Astrocyte (in vitro differentiated cells and primary cell): ENCODE results near the gene WARS2. TPM values are rescaled to one million over a fixed set of nuclear protein-coding genes. Genes with fewer than 3 reads are reported as not detected.

Experiments
- DNase-seq: peaks from one replicate; pipeline ENCODE4 v3.0.0-alpha.2; 2010; ENCODE audit warnings: low read depth
- FAIRE-seq: peaks from 2 replicates; lab custom pipeline; 2011; peaks lifted over from hg19 to GRCh38; lab: Jason Lieb, UNC
- H2AFZ ChIP-seq: 2 replicates; pipeline ENCODE4 v1.6.0; 2012; ENCODE audit warnings: low read depth, low read length, inconsistent platforms
- H3K27ac ChIP-seq: 2 replicates; pipeline ENCODE4 v1.5.1; 2011; ENCODE audit warnings: low read depth, low read length, inconsistent platforms
- H3K27me3 ChIP-seq: 2 replicates; pipeline ENCODE4 v1.6.0; 2011; ENCODE audit warnings: low read length, inconsistent platforms; ENCODE audit not compliant: insufficient read depth
- H3K36me3 ChIP-seq: 2 replicates; pipeline ENCODE4 v1.5.1; 2011; ENCODE audit warnings: low read length, inconsistent platforms; ENCODE audit not compliant: insufficient read depth
- H3K4me1 ChIP-seq: 2 replicates; pipeline ENCODE4 v1.5.1; 2011; ENCODE audit warnings: low read length, inconsistent platforms; ENCODE audit not compliant: insufficient read depth
- H3K4me2 ChIP-seq: 2 replicates; pipeline ENCODE4 v1.6.0; 2012; ENCODE audit warnings: low read length, inconsistent platforms
- H3K4me3 ChIP-seq: 2 replicates; pipeline ENCODE4 v1.5.1; 2011; ENCODE audit warnings: low read depth, mild to moderate bottlenecking, low read length, inconsistent platforms; ENCODE audit not compliant: insufficient read depth
- H3K79me2 ChIP-seq: 2 replicates; pipeline ENCODE4 v1.6.0; 2012; ENCODE audit warnings: mild to moderate bottlenecking, low read length, inconsistent platforms; ENCODE audit not compliant: insufficient read depth
- H3K9ac ChIP-seq: 2 replicates; pipeline ENCODE4 v1.6.0; 2012; ENCODE audit warnings: mild to moderate bottlenecking, low read length, inconsistent platforms
- H3K9me3 ChIP-seq: 2 replicates; pipeline ENCODE4 v1.5.1; 2012; ENCODE audit warnings: low read depth, mild to moderate bottlenecking, low read length, inconsistent platforms; ENCODE audit not compliant: insufficient read depth
- H4K20me1 ChIP-seq: 2 replicates; pipeline ENCODE4 v1.6.0; 2012; ENCODE audit warnings: low read length, inconsistent platforms; ENCODE audit not compliant: insufficient read depth
- H3K27ac Mint-ChIP-seq: one replicate; pipeline ENCODE4 v1.8.0; 2021; ENCODE audit warnings: mild to moderate bottlenecking, mixed read lengths; ENCODE audit not compliant: unreplicated experiment
- H3K27me3 Mint-ChIP-seq: one replicate; pipeline ENCODE4 v1.8.0; 2021; ENCODE audit warnings: low read depth, mixed read lengths; ENCODE audit not compliant: unreplicated experiment
- H3K36me3 Mint-ChIP-seq: one replicate; pipeline ENCODE4 v1.8.0; 2021; ENCODE audit warnings: low read depth, mixed read lengths; ENCODE audit not compliant: unreplicated experiment
- H3K4me1 Mint-ChIP-seq: one replicate; pipeline ENCODE4 v1.8.0; 2021; ENCODE audit warnings: low read depth, mixed read lengths; ENCODE audit not compliant: unreplicated experiment
- H3K4me3 Mint-ChIP-seq: one replicate; pipeline ENCODE4 v1.8.0; 2021; ENCODE audit warnings: mild to moderate bottlenecking, moderate library complexity, mixed read lengths; ENCODE audit not compliant: unreplicated experiment
- H3K9me3 Mint-ChIP-seq: one replicate; pipeline ENCODE4 v1.8.0; 2021; ENCODE audit warnings: mild to moderate bottlenecking, mixed read lengths; ENCODE audit not compliant: unreplicated experiment
- EZH2 ChIP-seq: IDR thresholded peaks from 2 replicates; pipeline ENCODE4 v1.6.1; 2012; ENCODE audit warnings: mild to moderate bottlenecking, low read length, inconsistent platforms; ENCODE audit not compliant: insufficient read depth
- total RNA-seq: library from RNA; stranded (reverse); gene quantifications from 2 replicates; pipeline ENCODE4 v1.2.1, GENCODE V29; 2021
- TF ChIP-seq, protein P1 (sequence below): IDR thresholded peaks from 2 replicates; pipeline ENCODE4 v1.5.1; 2011; ENCODE audit warnings: low read depth, mild to moderate bottlenecking, inconsistent platforms, low read length, moderate library complexity; ENCODE audit not compliant: insufficient read depth

Gene WARS2
- total RNA-seq, 1 donor from 2014 or later = 10.5 TPM

GRCh38 chr1:119008483-119009311 is 131.8 kb downstream of the WARS2 start:
- H2AFZ ChIP-seq = peak overlapping the region; percentile 62
- no peaks in the 10 kb centered on the region for H3K36me3 Mint-ChIP-seq

GRCh38 chr1:119007670-119008482 is 132.6 kb downstream of the WARS2 start:
- Histone ChIP-seq H2AFZ (peak overlapping the region; percentile 58), H4K20me1 (no peaks in the 10 kb centered on the region), H3K36me3 (no peaks in the 10 kb centered on the region), H3K4me2 (peak overlapping the region; percentile 85), H3K9ac (peak overlapping the region; percentile 39), H3K9me3 (peaks cover 7% of the 10 kb centered on the region), H3K27me3 (peaks cover 50% of the 10 kb centered on the region), H3K4me1 (peaks cover 23% of the 10 kb centered on the region), H3K79me2 (no peaks in the 10 kb centered on the region), H3K4me3 (peak overlapping the region; percentile 43), H3K27ac (no peak overlapping the region)
- peak; percentile 77 for TF ChIP-seq EZH2
- TF ChIP-seq, protein P1, sequence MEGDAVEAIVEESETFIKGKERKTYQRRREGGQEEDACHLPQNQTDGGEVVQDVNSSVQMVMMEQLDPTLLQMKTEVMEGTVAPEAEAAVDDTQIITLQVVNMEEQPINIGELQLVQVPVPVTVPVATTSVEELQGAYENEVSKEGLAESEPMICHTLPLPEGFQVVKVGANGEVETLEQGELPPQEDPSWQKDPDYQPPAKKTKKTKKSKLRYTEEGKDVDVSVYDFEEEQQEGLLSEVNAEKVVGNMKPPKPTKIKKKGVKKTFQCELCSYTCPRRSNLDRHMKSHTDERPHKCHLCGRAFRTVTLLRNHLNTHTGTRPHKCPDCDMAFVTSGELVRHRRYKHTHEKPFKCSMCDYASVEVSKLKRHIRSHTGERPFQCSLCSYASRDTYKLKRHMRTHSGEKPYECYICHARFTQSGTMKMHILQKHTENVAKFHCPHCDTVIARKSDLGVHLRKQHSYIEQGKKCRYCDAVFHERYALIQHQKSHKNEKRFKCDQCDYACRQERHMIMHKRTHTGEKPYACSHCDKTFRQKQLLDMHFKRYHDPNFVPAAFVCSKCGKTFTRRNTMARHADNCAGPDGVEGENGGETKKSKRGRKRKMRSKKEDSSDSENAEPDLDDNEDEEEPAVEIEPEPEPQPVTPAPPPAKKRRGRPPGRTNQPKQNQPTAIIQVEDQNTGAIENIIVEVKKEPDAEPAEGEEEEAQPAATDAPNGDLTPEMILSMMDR = no peak
- DNase-seq (no peak), FAIRE-seq (no peak)
- no peaks in the 10 kb centered on the region for H3K36me3 Mint-ChIP-seq
- H3K4me1 Mint-ChIP-seq = peaks cover 40% of the 10 kb centered on the region
- H3K4me3 Mint-ChIP-seq = peak overlapping the region; percentile 69
- peaks cover 19% of the 10 kb centered on the region for H3K9me3 Mint-ChIP-seq
- H3K27me3 Mint-ChIP-seq = peaks cover 40% of the 10 kb centered on the region
- peak overlapping the region; percentile 90 for H3K27ac Mint-ChIP-seq

More at GRCh38 chr1:119008483-119009311, 131.8 kb downstream of the WARS2 start:
- H3K4me1 ChIP-seq = peaks cover 23% of the 10 kb centered on the region
- no peaks in the 10 kb centered on the region for H3K79me2 ChIP-seq
- peaks cover 7% of the 10 kb centered on the region for H3K9me3 ChIP-seq
- TF ChIP-seq, protein P1 = peak; percentile 63
- TF ChIP-seq EZH2 = no peak
- peak overlapping the region; percentile 85 for H3K4me2 ChIP-seq
- DNase-seq (peak; percentile 35), FAIRE-seq (peak; percentile 76)
- peak overlapping the region; percentile 39 for H3K9ac ChIP-seq
- Mint-ChIP-seq H3K9me3 (peaks cover 16% of the 10 kb centered on the region), H3K27ac (peak overlapping the region; percentile 90), H3K27me3 (peaks cover 32% of the 10 kb centered on the region), H3K4me1 (peaks cover 40% of the 10 kb centered on the region), H3K4me3 (peak overlapping the region; percentile 69)
- H3K27me3 ChIP-seq = peaks cover 44% of the 10 kb centered on the region
- H3K36me3 ChIP-seq = no peaks in the 10 kb centered on the region
- H4K20me1 ChIP-seq = no peaks in the 10 kb centered on the region
- H3K27ac ChIP-seq = peak overlapping the region; percentile 4
- H3K4me3 ChIP-seq = peak overlapping the region; percentile 43
